ENCODE data around the gene LRRC9.

Gene LRRC9

GRCh38 chr14:59882957-59883356, 37.0 kb upstream of the LRRC9 start:
- no peak overlapping the region for H3K27ac ChIP-seq (ENCODE audit: extremely low read depth, low read depth, low read length)
- ChIA-PET POLR2A (no interaction called here), CTCF (interaction anchor here (1.0 to 2.7 kb wide), 4 partner anchors 10 to 106 kb away, joined by 3 to 7 read pairs (median 6); partner anchors contain the start of gene RTN1)
- H3K4me1 ChIP-seq (ENCODE audit: control insufficient read depth, insufficient read depth, low read length): no peaks in the 10 kb centered on the region
- H3K9me3 ChIP-seq (ENCODE audit: control insufficient read depth, insufficient read depth, low read depth, low read length): no peaks in the 10 kb centered on the region
- no peak for TF ChIP-seq KLF9 (tag by site-specific recombination; IDR thresholded peaks at IDR 0.05; ENCODE audit: low read depth)
- no peak for TF ChIP-seq ZNF843 (tag by site-specific recombination; IDR thresholded peaks at IDR 0.05)
- no peak for TF ChIP-seq ZNF26 (tag by site-specific recombination; IDR thresholded peaks at IDR 0.05)
- TF ChIP-seq ZNF138 (tag by site-specific recombination; IDR thresholded peaks at IDR 0.05; ENCODE audit: borderline replicate concordance): no peak
- TF ChIP-seq ZNF394 (tag by site-specific recombination; IDR thresholded peaks at IDR 0.05; ENCODE audit: borderline replicate concordance): no peak
- no peak for TF ChIP-seq ZNF692 (tag by site-specific recombination; IDR thresholded peaks at IDR 0.05)
- no peak for TF ChIP-seq BCL11A (tag by site-specific recombination; IDR thresholded peaks at IDR 0.05; ENCODE audit: low read depth)
- TF ChIP-seq IKZF3 (tag by site-specific recombination; IDR thresholded peaks at IDR 0.05): no peak
- no peak for TF ChIP-seq ZNF792 (tag by site-specific recombination; IDR thresholded peaks at IDR 0.05)
- no peak for TF ChIP-seq ZNF777 (tag by site-specific recombination; IDR thresholded peaks at IDR 0.05; ENCODE audit: borderline replicate concordance)
- no peak for TF ChIP-seq ZNF660 (tag by site-specific recombination; IDR thresholded peaks at IDR 0.05)
- TF ChIP-seq ZNF48 (tag by site-specific recombination; IDR thresholded peaks at IDR 0.05): no peak
- TF ChIP-seq ZNF473 (tag by site-specific recombination; IDR thresholded peaks at IDR 0.05): no peak
- no peak for TF ChIP-seq HOXA7 (CRISPR knock-in tag; IDR thresholded peaks at IDR 0.05; ENCODE audit: borderline replicate concordance)
- no peak for TF ChIP-seq ZNF404 (tag by site-specific recombination; IDR thresholded peaks at IDR 0.05)
- no peak for TF ChIP-seq SP3 (tag by site-specific recombination; IDR thresholded peaks at IDR 0.05)
- no peak overlapping the region for H3K4me3 ChIP-seq (ENCODE audit: low read depth, low read length)
- no peaks in the 10 kb centered on the region for H3K36me3 ChIP-seq (ENCODE audit: control insufficient read depth in 2 of 2, insufficient read depth in 1 of 2, low read length in 2 of 2)

GRCh38 chr14:59890676-59891075, 29.3 kb upstream of the LRRC9 start:
- H3K36me3 ChIP-seq (ENCODE audit: control insufficient read depth in 2 of 2, insufficient read depth in 1 of 2, low read length in 2 of 2): no peaks in the 10 kb centered on the region
- H3K4me1 ChIP-seq (ENCODE audit: control insufficient read depth, insufficient read depth, low read length): no peaks in the 10 kb centered on the region
- H3K4me3 ChIP-seq (ENCODE audit: low read depth, low read length): no peak overlapping the region
- ChIA-PET POLR2A (no interaction called here), CTCF (interaction anchor here (0.7 kb wide), 1 partner anchor 15 kb away, joined by 3 read pairs; no protein-coding TSS in a partner anchor)
- H3K9me3 ChIP-seq (ENCODE audit: control insufficient read depth, insufficient read depth, low read depth, low read length): no peaks in the 10 kb centered on the region
- H3K27ac ChIP-seq (ENCODE audit: extremely low read depth, low read depth, low read length): no peak overlapping the region
- TF ChIP-seq ZNF596 (tag by site-specific recombination; IDR thresholded peaks at IDR 0.05) (no peak), RBAK (tag by site-specific recombination; IDR thresholded peaks at IDR 0.05) (no peak), ZNF555 (tag by site-specific recombination; conservative IDR thresholded peaks at IDR 0.05) (no peak), ZNF133 (tag by site-specific recombination; IDR thresholded peaks at IDR 0.05) (no peak), GLIS1 (tag by site-specific recombination; IDR thresholded peaks at IDR 0.05) (no peak), ZNF558 (tag by site-specific recombination; IDR thresholded peaks at IDR 0.05) (no peak), ZNF146 (tag by site-specific recombination; IDR thresholded peaks at IDR 0.05) (no peak), ZNF610 (tag by site-specific recombination; IDR thresholded peaks at IDR 0.05; ENCODE audit: borderline replicate concordance) (no peak), ZNF664 (tag by site-specific recombination; IDR thresholded peaks at IDR 0.05) (no peak), KLF9 (tag by site-specific recombination; IDR thresholded peaks at IDR 0.05; ENCODE audit: low read depth) (no peak), ZNF280D (tag by site-specific recombination; IDR thresholded peaks at IDR 0.05) (no peak), ZBTB26 (tag by site-specific recombination; optimal IDR thresholded peaks at IDR 0.05) (no peak), ZNF394 (tag by site-specific recombination; IDR thresholded peaks at IDR 0.05; ENCODE audit: borderline replicate concordance) (no peak), ZNF777 (tag by site-specific recombination; IDR thresholded peaks at IDR 0.05; ENCODE audit: borderline replicate concordance) (no peak), ZNF426 (tag by site-specific recombination; IDR thresholded peaks at IDR 0.05) (no peak)
